GM12878 (cell line): ENCODE measurements around the gene TCF7L2. TPM values are rescaled to one million over a fixed set of nuclear protein-coding genes. Genes with fewer than 3 reads are reported as not detected.

Source experiments
- ATAC-seq: fragments of 200-7000 bp; cut with Tn5 transposase; 3 replicates; pipeline ENCODE4 v1.9.1; 2020; ENCODE audit warnings: mild to moderate bottlenecking, moderate library complexity
- BruUV-seq: library from RNA; stranded (reverse); fragments of 400-500 nt; replicated peaks from 2 replicates; lab custom pipeline; 2021; lab: Mats Ljungman, UMichigan
- CTCF ChIA-PET: fragments of 300-600 bp; sonication (Branson Sonifier 250); formaldehyde crosslinking; extraction: SDS; loops from one replicate; lab custom pipeline; 2021; ENCODE audit warnings: inconsistent platforms; lab: Yijun Ruan, JAX
- POLR2A ChIA-PET: fragments of 350-600 bp; formaldehyde crosslinking; extraction: SDS; loops from one replicate; lab custom pipeline; 2021; ENCODE audit warnings: inconsistent platforms; lab: Charles Lee
- RAD21 ChIA-PET: fragments of 300-600 bp; sonication (Branson Sonifier 250); formaldehyde crosslinking; loops from one replicate; lab custom pipeline; 2023; ENCODE audit warnings: antibody characterized with exemption; ENCODE audit not compliant: unreplicated experiment; lab: Charles Lee
- SMC1A ChIA-PET: fragments of 300-600 bp; sonication (Branson Sonifier 250); formaldehyde crosslinking; loops from one replicate; lab custom pipeline; 2023; ENCODE audit not compliant: unreplicated experiment, uncharacterized antibody; lab: Charles Lee
- DNase-seq: peaks from one replicate; pipeline ENCODE4 v3.0.0-alpha.2; 2011; ENCODE audit warnings: low read depth, low spot score
- FAIRE-seq: peaks from 3 replicates; lab custom pipeline; 2011; peaks lifted over from hg19 to GRCh38; lab: Jason Lieb, UNC
- H2AFZ ChIP-seq: 2 replicates; pipeline ENCODE4 v1.6.0; 2011; ENCODE audit warnings: low read depth, low read length, control low read depth; ENCODE audit not compliant: control insufficient read depth
- H3K27ac ChIP-seq: 2 replicates; pipeline ENCODE4 v1.5.1; 2011; ENCODE audit warnings: control low read depth; ENCODE audit not compliant: control insufficient read depth, insufficient read depth
- H3K27me3 ChIP-seq, 2 experiments: replicated peaks in 1 of 2; 2 replicates each; pipeline versions ENCODE4 v1.6.0 to v1.6.1; 2011; ENCODE audit warnings: low read length in 1 of 2; ENCODE audit not compliant: control insufficient read depth in 2 of 2, insufficient read depth in 2 of 2
- H3K36me3 ChIP-seq, 2 experiments: 2 replicates each; pipeline ENCODE4 v1.5.1; 2011; ENCODE audit warnings: low read length in 1 of 2; ENCODE audit not compliant: control insufficient read depth in 2 of 2, insufficient read depth in 2 of 2
- H3K4me1 ChIP-seq: 2 replicates; pipeline ENCODE4 v1.6.1; 2011; ENCODE audit warnings: mild to moderate bottlenecking, low read length, moderate library complexity, mixed read lengths; ENCODE audit not compliant: control insufficient read depth, insufficient read depth
- H3K4me2 ChIP-seq: 2 replicates; pipeline ENCODE4 v1.6.0; 2011; ENCODE audit warnings: control low read depth; ENCODE audit not compliant: control insufficient read depth, insufficient read depth
- H3K4me3 ChIP-seq: fragments of 200-600 bp; sonication (generic); 2 replicates; pipeline ENCODE4 v1.5.1; 2016
- H3K79me2 ChIP-seq: 2 replicates; pipeline ENCODE4 v1.6.0; 2011; ENCODE audit warnings: low read length; ENCODE audit not compliant: control insufficient read depth, insufficient read depth
- H3K9ac ChIP-seq: 2 replicates; pipeline ENCODE4 v1.8.0; 2011; ENCODE audit warnings: low read length, control low read depth, mixed read lengths; ENCODE audit not compliant: control insufficient read depth, insufficient read depth
- H3K9me3 ChIP-seq: replicated peaks from 3 replicates; pipeline ENCODE4 v1.5.1; 2011; ENCODE audit warnings: mild to moderate bottlenecking, low read length; ENCODE audit not compliant: control insufficient read depth, insufficient read depth
- H4K20me1 ChIP-seq: 2 replicates; pipeline ENCODE4 v1.6.0; 2011; ENCODE audit not compliant: control insufficient read depth, insufficient read depth
- CBX5 ChIP-seq: sonication (generic); IDR thresholded peaks from 2 replicates; pipeline ENCODE4 v1.6.1; 2016; ENCODE audit warnings: low read depth, moderate library complexity, mild to moderate bottlenecking, inconsistent platforms
- IRF3 ChIP-seq: fragments of 450-650 bp; IDR thresholded peaks from 2 replicates; pipeline ENCODE4 v1.6.1; 2014; ENCODE audit warnings: mild to moderate bottlenecking
- RB1 ChIP-seq: fragments of 450-650 bp; formaldehyde crosslinking; IDR thresholded peaks from 2 replicates; pipeline ENCODE4 v1.6.1; 2017; ENCODE audit warnings: mild to moderate bottlenecking, borderline replicate concordance
- RUNX3 ChIP-seq: IDR thresholded peaks from 2 replicates; pipeline ENCODE4 v1.6.1; 2012; ENCODE audit warnings: low read length, inconsistent platforms
- USF2 ChIP-seq: IDR thresholded peaks from 2 replicates; pipeline ENCODE4 v1.6.1; 2011; ENCODE audit warnings: low read depth, low read length, improper control_type of control experiment, borderline replicate concordance
- WGBS: methylation state at CpG from one replicate; pipeline ENCODE4 v1.1.6; 2016; ENCODE audit warnings: low lambda C conversion rate; ENCODE audit not compliant: insufficient replicate concordance, insufficient coverage; ENCODE audit errors: missing lambda C conversion rate; 5-methylcytosine and 5-hydroxymethylcytosine counted together
- in situ Hi-C: fragments of 300-500 bp; cut with MboI; formaldehyde crosslinking; loops from 9 replicates; pipeline ENCODE4 v1.14.3; 2018; ENCODE audit warnings: mixed read lengths
- intact Hi-C: fragments of 100-400 bp; cut with micrococcal nuclease; formaldehyde crosslinking; loops from one replicate; pipeline ENCODE4 v1.14.2; 2022; ENCODE audit not compliant: unreplicated experiment
- polyA plus RNA-seq, 11 experiments: library from polyadenylated mRNA; depleted of rRNA in 4 of 11; unstranded in 6 of 11; stranded (reverse) in 5 of 11; fragments of >200 nt; fragmentation: Nextera tagmentation in 4 of 11; fragmentation: Illumina TruSeq in 1 of 11; extraction: Ambion mirVana in 4 of 11; extraction: Trizol in 1 of 11; gene quantifications; 1 replicate in 1 of 11; 2 replicates in 10 of 11; pipeline versions ENCODE4 v1.2.1 to v1.2.3, GENCODE V29; 2011 to 2016; ENCODE audit warnings: inconsistent platforms in 2 of 11, missing spikeins in 2 of 11, low read depth in 1 of 11
- total RNA-seq, 4 experiments: library from RNA; depleted of rRNA in 3 of 4; stranded (reverse); fragments of >200 nt in 3 of 4; fragmentation: Illumina TruSeq in 1 of 4; extraction: Trizol in 1 of 4; gene quantifications; 2 replicates each; pipeline versions ENCODE4 v1.2.1 to v1.2.3, GENCODE V29; 2013 to 2021

Gene TCF7L2
- total and polyA plus RNA-seq, 10 of the 15 experiments (the other 5 are each of a cell fraction or from before 2014, with no cell fraction given) = 0.02 to 1.1 (median 0.35) TPM; not detected in 4

GRCh38 chr10:112959207-112959838 lies 9.3 kb downstream of the TCF7L2 start (continued):
- TF ChIP-seq RB1 (no peak), IRF3 (no peak), USF2 (no peak), RUNX3 (no peak)

GRCh38 chr10:112960151-112960681 lies 10.2 kb downstream of the TCF7L2 start:
- intact Hi-C loops (no loop called here), in situ Hi-C loops (no loop called here)
- H3K27me3 ChIP-seq = no peaks in the 10 kb centered on the region; a peak in 1 of 4 replicates
- no peaks in the 10 kb centered on the region for H3K4me1 ChIP-seq
- no peak overlapping the region for H3K9ac ChIP-seq
- DNase-seq (no peak), ATAC-seq (no peak), FAIRE-seq (no peak)
- H3K4me2 ChIP-seq = no peak overlapping the region
- H3K27ac ChIP-seq = no peak overlapping the region
- ChIA-PET RAD21 (no interaction called here), CTCF (interaction anchor here (0.6 kb wide), 1 partner anchor 312 kb away, joined by 3 read pairs; no protein-coding TSS in a partner anchor), POLR2A (no interaction called here), SMC1A (interaction anchor here (1.7 kb wide), 1 partner anchor 26 kb away, joined by 5 read pairs; no protein-coding TSS in a partner anchor)
- no peaks in the 10 kb centered on the region for H3K36me3 ChIP-seq
- H3K9me3 ChIP-seq = no peaks in the 10 kb centered on the region
- no peaks in the 10 kb centered on the region for H4K20me1 ChIP-seq
- no peak for TF ChIP-seq CBX5
- 24% methylated on average over 4 of the region's 4 CpGs for WGBS
- no peak overlapping the region for H3K4me3 ChIP-seq
- no peak overlapping the region for H2AFZ ChIP-seq
- no peaks in the 10 kb centered on the region for H3K79me2 ChIP-seq
- no TSS peak for BruUV-seq
